Iris pigment epithelial cell (primary cell): ENCODE data around the gene ATP11A.

ENCODE experiments used
- DNase-seq: peaks from one replicate; pipeline ENCODE4 v3.0.0-alpha.2; 2011; ENCODE audit warnings: low read depth

The ATP11A gene

DNA sequence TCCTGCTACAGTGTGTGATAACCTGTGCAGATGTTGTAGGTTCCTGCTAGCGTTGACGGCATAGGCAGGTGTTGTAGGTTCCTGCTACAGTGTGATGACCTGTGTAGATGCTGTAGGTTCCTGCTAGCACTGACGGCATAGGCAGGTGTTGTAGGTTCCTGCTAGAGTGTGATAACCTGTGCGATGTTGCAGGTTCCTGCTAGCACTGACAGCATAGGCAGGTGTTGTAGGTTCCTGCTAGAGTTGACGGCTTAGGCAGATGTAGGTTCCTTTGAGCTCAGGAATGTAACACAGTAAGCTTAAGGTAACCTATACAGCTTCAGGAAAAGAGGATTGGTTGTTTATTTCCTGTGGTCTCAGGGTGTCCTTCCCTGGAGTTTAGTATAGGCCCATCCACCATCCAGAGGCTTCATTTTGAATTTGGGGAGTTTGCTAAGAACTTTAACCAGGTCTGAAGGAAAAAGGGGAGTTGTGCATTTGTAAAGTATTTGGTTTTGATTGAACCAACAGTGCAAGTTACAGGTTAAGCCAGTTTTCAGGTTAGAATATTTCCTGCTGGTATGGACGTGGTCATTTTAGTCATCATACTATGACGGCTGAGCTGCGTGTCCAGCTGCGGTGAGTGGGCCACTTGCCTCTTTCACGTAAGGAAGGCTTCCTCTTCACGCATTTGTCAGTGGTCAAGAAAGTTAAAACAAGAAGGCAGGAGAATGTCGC, 53.8 kb downstream of the ATP11A start:
- DNase-seq, result no peak

DNA sequence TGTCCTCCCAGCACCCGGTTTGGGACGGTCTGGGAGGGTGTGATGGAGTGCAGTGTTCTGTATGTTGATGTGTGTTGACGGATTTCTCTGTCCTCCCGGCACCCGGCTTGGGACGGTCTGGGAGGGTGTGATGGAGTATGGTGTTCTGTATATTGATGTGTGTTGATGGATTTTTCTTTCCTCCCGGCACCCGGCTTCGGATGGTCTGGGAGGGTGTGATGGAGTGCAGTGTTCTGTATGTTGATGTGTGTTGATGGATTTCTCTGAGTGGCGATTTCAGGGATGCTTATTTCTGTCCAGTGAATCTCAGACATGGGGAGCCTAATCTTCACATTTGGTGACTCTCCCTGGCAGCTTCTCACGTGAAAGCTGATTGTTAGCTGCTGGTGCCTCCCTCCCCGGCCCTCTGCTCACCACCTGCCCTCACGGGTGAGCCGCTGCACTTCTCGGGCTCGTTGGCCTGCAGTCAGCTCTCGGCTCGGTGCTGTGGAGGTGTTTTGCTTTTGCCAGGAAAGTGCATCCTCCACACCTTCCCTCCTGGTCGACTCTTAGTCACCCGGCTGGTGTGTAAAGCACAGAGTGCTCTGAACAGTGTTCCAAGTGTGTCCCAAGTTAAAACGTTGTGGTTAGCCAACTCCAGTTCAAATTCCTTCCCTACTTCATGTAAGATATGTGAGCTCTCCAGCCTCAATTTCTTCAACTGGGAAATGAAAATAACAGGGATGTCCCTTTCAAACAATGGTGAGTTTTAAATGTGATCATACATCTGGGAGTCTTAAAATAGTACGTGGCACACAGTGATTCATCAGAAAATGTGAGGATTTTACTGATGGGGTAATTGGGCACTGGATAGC, 54.6 kb downstream of the ATP11A start:
- peak; percentile 11 for DNase-seq

DNA sequence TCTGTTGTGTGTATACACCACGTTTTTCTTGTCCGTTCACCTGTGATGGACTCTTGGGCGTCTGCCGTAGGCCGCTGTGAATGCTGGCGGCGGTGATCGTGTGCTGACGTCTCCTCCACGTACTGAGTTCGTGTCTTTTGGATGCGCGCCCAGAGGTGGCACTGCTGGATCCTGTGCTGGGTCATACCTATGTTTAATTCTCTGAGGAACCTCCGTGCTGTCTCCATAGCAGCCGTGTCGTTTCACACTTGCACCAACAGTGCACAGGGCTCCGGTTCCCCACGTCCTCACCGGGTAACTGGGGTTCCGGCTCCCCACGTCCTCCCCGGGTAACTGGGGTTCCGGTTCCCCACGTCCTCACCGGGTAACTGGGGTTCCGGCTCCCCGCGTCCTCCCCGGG, 56.2 kb downstream of the ATP11A start:
- DNase-seq, result no peak

DNA sequence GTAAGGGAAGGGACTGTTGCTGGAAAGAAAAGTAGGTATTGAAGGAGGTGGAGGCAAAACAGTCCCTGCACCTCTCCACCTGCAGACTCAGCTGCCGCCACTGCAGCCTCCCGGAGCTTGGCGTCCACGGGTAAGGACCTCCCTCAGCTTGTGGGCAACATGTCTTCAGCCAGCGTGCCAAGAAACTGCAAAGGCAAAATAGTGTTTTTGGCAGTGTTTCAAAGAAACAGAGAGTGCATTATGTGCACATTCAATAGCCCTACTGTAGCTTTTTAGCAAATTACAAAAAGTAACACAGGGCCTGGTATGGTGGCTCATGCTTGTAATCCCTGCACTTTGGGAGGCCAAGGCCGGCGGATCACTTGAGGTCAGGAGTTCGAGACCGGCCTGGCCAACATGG, 57.4 kb downstream of the ATP11A start:
- DNase-seq, result no peak

DNA sequence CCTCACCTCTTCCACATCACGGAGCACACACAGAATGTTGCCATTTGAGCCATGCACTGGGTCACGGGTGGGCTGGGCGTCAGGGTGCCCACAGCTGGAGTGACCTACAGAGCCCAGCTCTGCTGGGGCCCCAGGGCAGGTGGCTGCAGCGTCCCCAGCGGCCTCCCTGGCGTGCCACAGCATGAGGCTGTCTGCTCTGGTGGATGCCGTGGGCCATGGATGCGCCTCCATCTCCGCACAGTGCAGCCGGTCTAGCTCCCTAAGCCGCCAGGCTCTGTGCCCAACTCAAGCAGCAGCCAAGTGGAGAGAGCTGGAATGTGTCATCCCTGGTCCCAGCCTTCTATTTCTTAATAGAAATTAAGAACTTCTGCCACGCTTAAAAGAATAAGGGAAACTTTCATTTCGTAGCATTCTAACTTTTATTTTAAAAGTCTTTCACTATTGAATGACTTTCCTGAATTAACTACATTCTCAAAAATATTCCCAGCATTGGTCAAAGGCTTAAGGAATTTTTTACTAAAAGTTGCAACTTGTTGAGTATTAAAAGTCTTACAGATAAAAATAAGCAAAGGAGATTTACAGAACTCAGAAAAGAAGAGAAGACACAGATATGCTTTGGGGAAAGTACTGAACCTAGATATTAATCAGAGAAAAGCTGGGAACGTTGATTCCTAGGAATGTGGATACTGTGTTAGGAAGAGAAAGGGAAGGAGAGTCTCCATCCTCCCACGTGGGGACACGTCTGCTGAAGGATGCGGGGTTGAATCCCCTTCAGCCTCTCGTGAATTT, 59.3 kb downstream of the ATP11A start:
- DNase-seq, result no peak

DNA sequence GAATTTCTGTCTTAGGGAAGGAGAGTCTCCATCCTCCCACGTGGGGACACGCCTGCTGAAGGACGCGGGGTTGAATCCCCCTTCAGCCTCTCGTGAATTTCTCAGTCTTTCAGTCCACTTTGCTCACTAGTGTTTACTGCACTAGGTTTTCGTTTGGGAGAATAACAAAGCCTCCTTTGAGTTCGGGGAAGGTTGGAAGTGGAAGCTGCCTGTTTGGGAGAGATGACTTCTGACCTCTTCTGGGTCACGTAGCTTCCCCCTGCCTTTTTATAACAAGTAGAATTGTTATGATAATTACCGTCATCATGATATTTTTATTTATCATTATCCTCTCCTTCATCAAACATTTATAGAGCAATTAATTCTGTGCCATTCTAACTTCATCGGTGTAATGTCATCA, 60.7 kb downstream of the ATP11A start:
- no peak for DNase-seq

DNA sequence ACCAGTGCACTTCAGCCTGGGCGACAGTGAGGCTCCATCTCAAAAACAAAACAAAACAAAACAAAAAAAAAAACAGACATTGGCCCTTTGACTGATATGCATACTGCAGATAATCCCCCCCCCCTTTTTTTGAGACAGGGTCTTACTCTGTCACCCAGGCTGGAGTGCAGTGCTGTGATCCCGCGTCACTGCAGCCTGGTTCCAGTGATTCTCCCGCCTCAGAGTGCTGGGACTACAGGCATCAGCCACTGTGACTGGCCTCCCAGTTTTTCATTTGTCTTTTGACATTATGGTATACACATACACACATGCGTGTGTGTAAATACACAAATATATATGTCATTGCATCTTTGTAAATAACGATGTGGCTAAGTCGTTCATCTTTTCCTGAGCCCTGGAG, 61.8 kb downstream of the ATP11A start:
- DNase-seq, result no peak

DNA sequence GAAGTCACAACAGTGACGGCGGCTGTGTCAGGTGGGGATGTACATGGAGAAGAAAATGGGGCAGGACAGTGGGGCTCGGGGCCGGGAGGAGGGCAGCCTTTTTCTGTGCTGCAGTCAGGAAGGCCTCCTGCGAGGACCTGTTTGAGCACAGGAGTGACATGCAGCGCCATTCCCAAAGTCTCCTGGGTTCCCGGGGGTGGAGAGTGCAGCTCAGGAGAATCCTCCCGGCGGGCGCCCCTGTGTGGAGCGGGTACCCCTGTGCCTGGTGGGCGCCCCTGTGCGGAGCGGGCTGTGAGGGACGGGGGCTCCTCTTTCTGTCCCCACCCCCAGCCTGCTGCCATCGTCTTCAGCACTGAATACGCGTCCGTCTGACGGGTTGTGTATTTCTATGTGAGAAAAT, 62.4 kb downstream of the ATP11A start:
- no peak for DNase-seq

DNA sequence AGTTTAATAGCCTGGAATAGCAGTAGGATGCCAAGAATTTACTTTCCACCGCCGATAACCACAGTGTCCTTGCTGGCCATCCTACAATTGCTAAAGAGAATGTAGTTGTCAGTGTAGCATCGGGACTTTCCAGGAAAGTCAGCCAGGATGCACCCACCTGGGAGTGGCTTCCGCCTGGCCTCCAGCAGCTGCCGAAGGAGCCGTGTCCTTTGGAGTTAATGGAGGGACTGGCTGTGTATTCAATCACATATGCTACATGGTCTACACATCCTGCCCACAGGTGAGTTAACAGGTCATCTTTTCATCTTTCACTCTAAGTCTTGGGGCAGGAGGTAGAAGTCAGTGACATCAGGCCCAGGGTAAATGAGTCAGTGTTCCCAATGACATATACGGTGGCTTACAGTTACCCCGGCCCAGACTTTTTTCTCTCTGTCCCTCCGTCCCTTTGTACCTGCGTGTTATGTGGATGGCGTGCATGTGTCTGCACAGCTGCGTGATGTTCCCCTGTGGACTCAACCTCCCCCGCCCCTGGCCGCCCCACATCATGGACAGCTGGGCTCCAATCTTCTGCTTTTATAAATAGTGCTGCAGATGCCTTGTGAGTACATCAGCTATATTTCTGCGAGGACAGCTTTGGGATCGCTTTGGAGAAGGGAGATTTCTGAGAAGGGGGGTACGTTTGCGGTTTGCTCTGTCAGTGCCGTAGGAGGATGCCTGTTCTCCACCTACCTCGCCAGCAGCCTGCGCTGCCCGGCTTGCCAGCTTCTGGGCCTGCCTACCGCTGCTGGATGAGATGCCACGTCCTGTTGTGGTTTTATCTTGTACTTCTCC, 63.1 kb downstream of the ATP11A start:
- DNase-seq, result no peak

DNA sequence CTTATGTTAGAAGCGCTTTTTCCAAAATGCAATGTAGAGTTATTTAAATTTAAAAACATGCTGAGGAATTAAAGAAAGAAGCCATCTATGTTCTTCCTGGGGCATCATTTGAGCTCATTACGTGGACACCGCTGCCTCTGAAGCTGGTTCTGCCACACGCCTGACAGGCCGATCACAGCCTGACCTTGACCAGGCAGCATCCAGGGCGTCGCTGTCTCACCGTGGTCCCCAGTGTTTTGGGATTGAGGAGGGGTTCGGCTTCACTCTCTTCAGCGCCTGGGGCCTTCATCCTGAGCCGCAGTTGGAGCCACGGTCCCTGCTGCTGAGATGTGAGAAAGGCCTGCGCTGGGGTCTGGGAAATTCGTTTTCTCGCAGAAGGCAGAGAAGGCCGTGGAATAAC, 64.0 kb downstream of the ATP11A start:
- DNase-seq, result no peak

DNA sequence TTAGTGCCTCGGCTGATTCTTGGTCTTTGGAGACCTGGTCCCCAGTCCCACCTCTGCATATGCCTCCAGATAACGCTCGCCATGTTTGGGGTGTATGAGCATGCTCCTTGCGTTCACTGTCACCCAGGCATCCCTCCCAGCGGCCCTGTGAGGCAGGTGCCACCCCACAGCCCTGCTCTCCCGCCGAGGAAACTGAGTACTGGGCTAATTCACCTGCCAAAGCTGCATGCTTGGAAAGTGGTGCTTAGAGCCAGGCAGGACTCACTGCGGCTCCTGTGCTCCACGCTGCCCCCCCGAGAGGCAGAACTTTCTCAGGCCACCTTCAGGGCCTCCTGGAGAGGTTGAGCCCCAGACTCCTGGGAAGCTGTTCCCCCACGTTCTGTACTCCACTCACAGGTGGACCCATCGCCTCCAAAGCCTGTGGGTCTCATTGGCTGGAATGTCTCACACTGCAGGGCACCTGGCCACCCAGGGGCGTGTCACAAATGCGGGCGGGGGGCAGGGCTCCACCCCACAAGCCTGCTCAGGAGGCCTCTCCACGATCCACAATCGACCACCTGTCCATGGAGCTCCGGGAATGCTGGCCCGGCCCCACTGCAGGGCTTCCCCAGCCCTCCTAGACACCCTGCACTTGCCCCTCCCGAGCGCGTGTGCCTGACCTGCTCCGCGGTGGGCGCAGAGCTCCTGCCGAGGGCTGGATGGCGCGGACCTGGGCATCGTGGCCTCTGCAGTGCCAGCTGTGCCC, 64.6 kb downstream of the ATP11A start:
- DNase-seq, result no peak

DNA sequence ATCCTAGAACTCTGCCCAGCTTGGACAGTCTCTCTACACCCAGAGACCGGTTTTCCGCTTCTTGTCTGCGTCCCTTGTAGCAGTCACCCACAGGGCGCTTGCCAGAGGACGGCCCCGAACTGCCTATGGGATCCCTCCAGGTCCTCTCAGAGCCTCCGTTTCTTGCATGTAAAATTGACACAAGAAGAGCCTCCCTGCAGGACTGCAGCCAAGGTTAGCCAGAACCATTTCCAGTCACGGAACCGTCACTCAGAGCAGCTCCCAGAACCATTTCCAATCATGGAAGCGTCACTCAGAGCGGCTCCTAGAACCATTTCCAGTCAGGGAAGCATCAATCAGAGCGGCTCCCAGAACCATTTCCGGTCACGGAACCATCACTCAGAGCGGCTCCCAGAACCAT, 65.5 kb downstream of the ATP11A start:
- no peak for DNase-seq

DNA sequence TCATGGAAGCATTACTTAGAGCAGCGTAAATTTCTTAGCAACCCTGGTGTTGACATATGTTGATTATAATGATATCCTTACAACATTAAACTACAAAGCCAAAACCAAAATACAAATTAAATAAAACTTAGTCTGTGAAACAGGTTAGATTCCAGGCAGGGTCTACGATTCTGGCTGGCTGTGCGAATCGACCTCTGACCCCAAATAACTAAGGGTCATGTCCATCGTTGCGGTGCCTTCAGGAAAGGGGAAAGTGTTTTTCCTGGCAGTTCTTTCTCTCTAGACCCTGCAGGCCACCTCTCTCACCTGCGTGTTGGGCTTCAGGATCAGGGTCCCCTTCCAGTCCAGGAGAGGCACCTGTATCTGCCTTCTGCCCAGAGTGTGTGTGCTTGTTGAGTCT, 66.2 kb downstream of the ATP11A start:
- DNase-seq, result no peak

DNA sequence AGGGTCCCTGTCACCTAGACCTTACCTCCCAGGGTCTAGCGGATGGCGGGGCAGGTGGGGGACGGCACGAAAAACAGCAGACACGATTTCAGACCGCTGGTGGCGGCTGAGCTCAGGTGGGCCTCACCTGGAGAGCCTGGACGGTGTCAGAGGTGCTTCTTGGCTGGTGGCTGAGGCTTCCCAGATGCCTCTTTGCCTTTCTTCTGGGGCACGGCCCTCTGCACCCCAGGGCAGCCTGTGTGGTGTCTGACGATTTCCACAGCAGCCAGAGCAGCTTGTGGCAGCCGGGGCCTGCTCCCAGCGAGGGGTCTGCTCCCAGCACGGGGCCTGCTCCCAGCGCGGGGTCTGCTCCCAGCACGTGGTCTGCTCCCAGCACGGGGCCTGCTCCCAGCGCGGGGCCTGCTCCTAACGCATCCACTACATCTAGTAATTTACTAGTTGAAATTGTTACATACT, 66.7 kb downstream of the ATP11A start:
- DNase-seq, result no peak

DNA sequence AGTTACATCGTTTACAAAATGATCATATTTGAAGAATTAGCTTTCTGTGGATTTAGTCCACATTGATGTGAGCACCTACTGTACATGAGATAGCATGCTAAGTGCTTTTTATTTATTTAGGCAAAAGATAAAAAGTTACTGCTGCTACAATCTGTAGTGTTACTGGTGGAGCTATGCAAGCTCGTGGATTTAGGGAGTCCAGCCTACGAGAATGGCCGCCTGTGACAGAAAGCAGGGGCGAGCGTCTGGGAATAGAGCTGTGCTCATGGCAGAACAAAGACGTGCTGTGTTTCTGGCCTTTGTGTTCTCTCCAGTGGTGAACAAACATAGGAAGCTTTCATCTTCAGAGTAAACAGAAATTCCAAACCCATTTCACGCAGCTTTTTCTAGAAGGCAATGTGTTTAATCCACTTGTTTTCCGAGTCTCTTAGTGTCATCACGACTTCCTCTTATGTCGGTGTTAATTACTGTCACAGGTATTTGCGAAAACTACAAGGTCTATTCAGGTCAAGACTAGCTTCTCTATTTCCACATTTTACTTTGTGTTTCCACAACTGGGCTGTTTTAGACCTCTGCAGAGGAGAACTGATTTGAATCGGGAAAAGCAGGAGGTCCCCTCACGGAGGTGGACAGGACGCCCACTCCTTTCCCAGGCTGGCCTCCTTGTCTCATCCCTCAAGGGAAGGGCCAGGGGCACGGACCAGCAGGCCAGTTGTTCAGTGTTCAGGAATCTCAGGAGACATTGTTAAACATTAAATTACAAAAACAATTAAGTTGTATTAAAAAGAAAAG, 67.3 kb downstream of the ATP11A start:
- DNase-seq, result no peak

DNA sequence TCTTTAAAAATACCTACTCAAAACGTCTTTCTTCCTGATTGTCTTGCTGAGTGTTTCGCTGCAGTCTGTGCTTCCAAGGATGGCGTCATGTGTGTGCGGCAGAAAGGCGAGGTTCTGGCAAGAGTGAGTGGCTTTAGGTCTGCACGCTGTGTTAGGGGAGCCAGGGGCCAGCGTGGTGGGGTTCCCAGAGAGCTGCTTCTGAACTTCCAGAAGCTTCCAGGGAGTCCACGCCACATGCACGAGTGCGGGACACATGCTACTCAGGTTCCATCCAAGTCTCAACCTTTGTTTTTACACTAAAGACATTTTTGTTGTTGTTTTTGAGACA, 67.9 kb downstream of the ATP11A start:
- no peak for DNase-seq

DNA sequence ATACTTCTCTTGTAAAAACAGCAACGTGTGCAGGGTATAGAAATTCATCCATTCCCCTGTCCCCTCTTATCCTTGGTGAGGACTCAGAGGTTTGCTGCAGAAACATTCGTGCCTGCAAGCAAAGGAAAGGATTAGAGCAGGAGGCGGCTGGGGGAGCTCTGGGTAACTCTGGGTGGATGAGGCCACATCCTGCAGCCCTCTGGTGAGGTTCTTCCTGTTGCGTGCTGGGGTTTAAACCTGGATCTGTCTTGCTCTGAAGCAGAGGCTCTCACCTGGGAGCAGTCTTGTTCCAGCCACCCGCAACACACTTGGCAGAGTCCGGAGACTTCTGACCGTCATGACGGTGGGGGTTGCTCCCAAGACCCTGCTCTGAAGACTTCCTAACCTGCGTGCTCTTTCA, 69.2 kb downstream of the ATP11A start:
- no peak for DNase-seq

DNA sequence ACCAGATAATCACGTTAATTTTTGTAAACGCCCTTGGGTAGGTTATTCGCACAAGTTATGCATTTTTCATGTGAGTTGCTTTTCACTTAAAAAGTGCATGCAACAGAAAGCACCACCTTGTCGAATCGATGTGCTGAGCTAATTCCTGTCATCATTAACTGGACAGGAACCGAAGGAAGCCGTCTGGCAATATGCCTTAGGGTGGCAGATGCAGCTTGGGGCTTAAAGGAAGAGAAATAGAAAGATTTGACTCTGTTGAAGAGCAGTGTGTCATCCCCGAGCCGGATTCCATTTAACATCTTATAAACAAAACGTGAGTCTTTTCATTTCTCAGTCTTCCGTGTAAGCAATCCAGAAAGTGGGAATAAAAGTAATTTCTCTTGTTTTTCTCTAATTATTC, 70.0 kb downstream of the ATP11A start:
- no peak for DNase-seq

DNA sequence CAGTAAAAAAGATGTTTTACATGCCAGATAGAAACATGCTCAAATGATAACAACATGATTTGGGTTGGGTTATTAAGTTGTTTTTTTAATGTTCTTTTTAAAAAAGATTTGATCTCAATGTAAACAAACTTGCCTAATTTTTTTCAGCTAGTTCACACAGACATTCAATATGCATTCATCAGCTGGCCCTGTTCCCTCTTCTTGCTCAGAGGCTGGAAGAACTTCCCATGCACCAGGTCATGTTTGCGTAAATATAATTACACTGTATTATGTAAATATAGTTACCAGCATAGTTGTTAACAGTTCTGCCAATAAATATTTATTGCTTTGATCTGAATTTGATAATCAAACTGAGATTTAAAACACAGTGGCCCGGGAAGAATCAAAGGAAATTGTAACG, 70.6 kb downstream of the ATP11A start:
- DNase-seq, result peak; percentile 73

DNA sequence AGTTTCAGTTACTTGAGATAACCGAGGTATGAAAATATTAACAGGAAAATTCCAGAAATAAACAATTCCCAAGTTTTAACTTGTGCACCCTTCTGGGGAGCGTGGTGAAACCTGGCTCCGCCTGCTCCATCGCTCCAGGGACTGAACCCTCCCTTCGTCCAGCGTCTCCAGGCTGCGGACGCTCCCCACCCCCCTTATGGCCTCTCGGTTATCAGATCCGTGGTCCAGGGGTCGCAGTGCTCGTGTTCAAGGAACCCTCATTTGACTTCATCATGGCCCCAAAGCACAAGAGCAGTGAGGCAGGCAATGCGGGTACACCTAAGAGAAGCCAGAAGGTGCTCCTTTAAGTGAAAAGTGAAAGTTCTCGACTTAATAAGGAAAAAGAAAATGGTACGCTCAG, 71.1 kb downstream of the ATP11A start:
- no peak for DNase-seq
